HepG2 (cell line): Measurements from ENCODE around the gene PYGO1. TPM values are rescaled to one million over a fixed set of nuclear protein-coding genes. Genes with fewer than 3 reads are reported as not detected.

Experiments used
- ADNP ChIP-seq: sonication (generic); formaldehyde crosslinking; IDR thresholded peaks from 2 replicates; pipeline ENCODE4 v1.4.0; 2020; ENCODE audit warnings: missing genetic modification reagents
- AKAP8 ChIP-seq: sonication (generic); formaldehyde crosslinking; IDR thresholded peaks from 2 replicates; pipeline ENCODE4 v1.5.1; 2020; ENCODE audit warnings: mild to moderate bottlenecking, missing genetic modification reagents
- BRD4 ChIP-seq: sonication (generic); formaldehyde crosslinking; IDR thresholded peaks from 2 replicates; pipeline ENCODE4 v1.4.0; 2020; ENCODE audit warnings: missing genetic modification reagents
- CBX1 ChIP-seq: IDR thresholded peaks from one replicate; pipeline ENCODE4 v1.6.1; 2016; ENCODE audit warnings: antibody characterized with exemption, low read depth
- DNMT3B ChIP-seq: conservative IDR thresholded peaks from 2 replicates; pipeline ENCODE4 v1.6.1; 2016; ENCODE audit warnings: missing biosample characterization, control low read depth
- EHMT2 ChIP-seq: fragments of 200-600 bp; sonication (generic); IDR thresholded peaks from 2 replicates; pipeline ENCODE4 v1.7.0; 2017; ENCODE audit warnings: antibody characterized with exemption, low read depth, low read length, borderline replicate concordance
- FOSL1 ChIP-seq: sonication (generic); formaldehyde crosslinking; IDR thresholded peaks from 2 replicates; pipeline ENCODE4 v1.9.0; 2021; ENCODE audit warnings: missing genetic modification reagents, borderline replicate concordance
- FOSL2 ChIP-seq: sonication (generic); formaldehyde crosslinking; IDR thresholded peaks from 2 replicates; pipeline ENCODE4 v1.4.0; 2020; ENCODE audit warnings: missing genetic modification reagents
- GLI4 ChIP-seq: sonication (generic); formaldehyde crosslinking; IDR thresholded peaks from 2 replicates; pipeline ENCODE4 v1.5.1; 2020; ENCODE audit warnings: missing genetic modification reagents, mild to moderate bottlenecking, moderate library complexity, borderline replicate concordance
- GLMP ChIP-seq: sonication (generic); formaldehyde crosslinking; IDR thresholded peaks from 2 replicates; pipeline ENCODE4 v1.9.0; 2021; ENCODE audit warnings: missing genetic modification reagents, mild to moderate bottlenecking, borderline replicate concordance
- HMG20A ChIP-seq: IDR thresholded peaks from 2 replicates; pipeline ENCODE4 v1.6.1; 2016; ENCODE audit warnings: borderline replicate concordance
- JUNB ChIP-seq: sonication (generic); formaldehyde crosslinking; IDR thresholded peaks from 2 replicates; pipeline ENCODE4 v1.8.0; 2022; ENCODE audit warnings: missing genetic modification reagents, mild to moderate bottlenecking, borderline replicate concordance
- KLF13 ChIP-seq: sonication (generic); formaldehyde crosslinking; IDR thresholded peaks from 2 replicates; pipeline ENCODE4 v1.4.0; 2020; ENCODE audit warnings: mild to moderate bottlenecking, missing genetic modification reagents
- KLF6 ChIP-seq: IDR thresholded peaks from 2 replicates; pipeline ENCODE4 v1.8.0; 2016; ENCODE audit warnings: missing biosample characterization, missing genetic modification reagents
- MAFG ChIP-seq: sonication (generic); formaldehyde crosslinking; IDR thresholded peaks from 2 replicates; pipeline ENCODE4 v1.5.1; 2020; ENCODE audit warnings: mild to moderate bottlenecking, missing genetic modification reagents
- MEIS1 ChIP-seq: sonication (generic); formaldehyde crosslinking; IDR thresholded peaks from 2 replicates; pipeline ENCODE4 v1.9.0; 2021; ENCODE audit warnings: mild to moderate bottlenecking, missing genetic modification reagents, moderate library complexity, borderline replicate concordance
- NBN ChIP-seq: fragments of 450-650 bp; conservative IDR thresholded peaks from 2 replicates; pipeline ENCODE4 v1.6.1; 2017
- PLRG1 ChIP-seq: fragments of 450-650 bp; conservative IDR thresholded peaks from 2 replicates; pipeline ENCODE4 v1.6.1; 2016
- RAD21 ChIP-seq: fragments of 450-650 bp; formaldehyde crosslinking; IDR thresholded peaks from 2 replicates; pipeline ENCODE4 v1.5.0; 2020; ENCODE audit warnings: mild to moderate bottlenecking
- SYNCRIP ChIP-seq: fragments of 200-400 bp; formaldehyde crosslinking; IDR thresholded peaks from 2 replicates; pipeline ENCODE4 v1.6.1; 2018; ENCODE audit warnings: mild to moderate bottlenecking, low read depth, low read length; ENCODE audit not compliant: insufficient read depth
- TFE3 ChIP-seq: IDR thresholded peaks from 2 replicates; pipeline ENCODE4 v1.6.1; 2016
- U2AF2 ChIP-seq: fragments of 200-400 bp; formaldehyde crosslinking; IDR thresholded peaks from 2 replicates; pipeline ENCODE4 v1.6.1; 2017; ENCODE audit warnings: low read depth, mild to moderate bottlenecking, low read length
- ZFAT ChIP-seq: sonication (generic); formaldehyde crosslinking; conservative IDR thresholded peaks from 2 replicates; pipeline ENCODE4 v1.8.1; 2023; ENCODE audit warnings: missing genetic modification reagents, inconsistent platforms
- ZKSCAN1 ChIP-seq: fragments of 150-350 bp; IDR thresholded peaks from 2 replicates; pipeline ENCODE4 v1.6.1; 2014; ENCODE audit warnings: low read length
- ZNF143 ChIP-seq: sonication (generic); formaldehyde crosslinking; IDR thresholded peaks from 2 replicates; pipeline ENCODE4 v1.4.0; 2020; ENCODE audit warnings: missing genetic modification reagents
- ZNF3 ChIP-seq: IDR thresholded peaks from 2 replicates; pipeline ENCODE4 v1.7.0; 2017; ENCODE audit warnings: inconsistent platforms
- ZNF484 ChIP-seq: sonication (generic); formaldehyde crosslinking; IDR thresholded peaks from 2 replicates; pipeline ENCODE4 v1.5.1; 2020; ENCODE audit warnings: mild to moderate bottlenecking, low read depth, missing genetic modification reagents, borderline replicate concordance
- ZNF496 ChIP-seq: sonication (generic); formaldehyde crosslinking; IDR thresholded peaks from 2 replicates; pipeline ENCODE4 v1.8.1; 2023; ENCODE audit warnings: mild to moderate bottlenecking, moderate library complexity, missing genetic modification reagents; ENCODE audit not compliant: insufficient replicate concordance
- ZNF558 ChIP-seq: sonication (generic); formaldehyde crosslinking; IDR thresholded peaks from 2 replicates; pipeline ENCODE4 v1.9.0; 2022; ENCODE audit warnings: mild to moderate bottlenecking, missing genetic modification reagents, borderline replicate concordance
- ZNF768 ChIP-seq: sonication (generic); formaldehyde crosslinking; IDR thresholded peaks from 2 replicates; pipeline ENCODE4 v1.4.0; 2020; ENCODE audit warnings: missing genetic modification reagents
- ZNF776 ChIP-seq: sonication (generic); formaldehyde crosslinking; IDR thresholded peaks from 2 replicates; pipeline ENCODE4 v1.4.0; 2020; ENCODE audit warnings: mild to moderate bottlenecking, missing genetic modification reagents
- ZNF792 ChIP-seq: IDR thresholded peaks from 2 replicates; pipeline ENCODE4 v1.6.1; 2016
- ZNF850 ChIP-seq: sonication (generic); formaldehyde crosslinking; conservative IDR thresholded peaks from 2 replicates; pipeline ENCODE4 v1.9.0; 2021; ENCODE audit warnings: mild to moderate bottlenecking, missing genetic modification reagents
- ZSCAN25 ChIP-seq: sonication (generic); formaldehyde crosslinking; IDR thresholded peaks from 2 replicates; pipeline ENCODE4 v1.8.0; 2022; ENCODE audit warnings: mild to moderate bottlenecking, missing genetic modification reagents
- ZSCAN29 ChIP-seq: sonication (generic); formaldehyde crosslinking; conservative IDR thresholded peaks from 2 replicates; pipeline ENCODE4 v1.4.0; 2020; ENCODE audit warnings: mild to moderate bottlenecking, missing genetic modification reagents
- polyA plus RNA-seq, 8 experiments: library from polyadenylated mRNA; depleted of rRNA in 3 of 8; stranded (reverse) in 7 of 8; unstranded in 1 of 8; fragments of >200 nt; fragmentation: Illumina TruSeq in 4 of 8; extraction: Trizol in 4 of 8; gene quantifications; 2 replicates each; pipeline versions ENCODE4 v1.2.1 to v1.2.3, GENCODE V29; 2011 to 2016; ENCODE audit warnings: low read depth in 4 of 8, missing spikeins in 1 of 8, mixed read lengths in 1 of 8; ENCODE audit not compliant: insufficient read depth in 1 of 8
- total RNA-seq, 5 experiments: library from RNA; depleted of rRNA; stranded (reverse); fragments of >200 nt; fragmentation: Illumina TruSeq; extraction: Trizol; gene quantifications; 2 replicates each; pipeline ENCODE4 v1.2.3, GENCODE V29; 2016; ENCODE audit warnings: low read depth in 1 of 5

The PYGO1 gene
- total and polyA plus RNA-seq, 2 of the 13 experiments (the other 11 are each of a cell fraction or from before 2014, with no cell fraction given) = 1.1 to 1.8 TPM

- TF ChIP-seq TFE3 (no peak), ZNF850 (CRISPR knock-in tag) (no peak), EHMT2 (peak; percentile 79; the same call in 1 of the 2 replicates), ZNF496 (CRISPR knock-in tag) (no peak), ZSCAN29 (no peak), MAFG (CRISPR knock-in tag) (no peak), FOSL1 (CRISPR knock-in tag) (no peak), ZNF768 (no peak), ADNP (CRISPR knock-in tag) (no peak), GLMP (CRISPR knock-in tag) (no peak), ZNF143 (CRISPR knock-in tag) (no peak), ZFAT (CRISPR knock-in tag) (no peak), NBN (no peak), KLF13 (CRISPR knock-in tag) (no peak), ZNF558 (CRISPR knock-in tag) (no peak), ZNF484 (no peak), BRD4 (CRISPR knock-in tag) (no peak), ZKSCAN1 (no peak), SYNCRIP (no peak), ZNF3 (no peak), HMG20A (no peak), JUNB (CRISPR knock-in tag) (no peak), AKAP8 (CRISPR knock-in tag) (no peak), ZSCAN25 (CRISPR knock-in tag) (no peak), U2AF2 (no peak), FOSL2 (CRISPR knock-in tag) (peak; percentile 14), RAD21 (CRISPR knock-in tag) (no peak; the same call in 1 of the 2 replicates), CBX1 (peak; percentile 40), PLRG1 (no peak), KLF6 (no peak), ZNF776 (no peak), GLI4 (CRISPR knock-in tag) (no peak), MEIS1 (CRISPR knock-in tag) (no peak), ZNF792 (CRISPR knock-in tag) (no peak), DNMT3B (no peak)
These were observed 61.5 kb downstream of the PYGO1 start (continued) for GRCh38 chr15:55526559-55527036.
